ENCODE results near the gene NRTN.
"Not testable (repeated sequence)": the region's sequence is repeated elsewhere in the genome, so short reads cannot be mapped to it uniquely, and the experiment has no call there.

NRTN gene

DNA sequence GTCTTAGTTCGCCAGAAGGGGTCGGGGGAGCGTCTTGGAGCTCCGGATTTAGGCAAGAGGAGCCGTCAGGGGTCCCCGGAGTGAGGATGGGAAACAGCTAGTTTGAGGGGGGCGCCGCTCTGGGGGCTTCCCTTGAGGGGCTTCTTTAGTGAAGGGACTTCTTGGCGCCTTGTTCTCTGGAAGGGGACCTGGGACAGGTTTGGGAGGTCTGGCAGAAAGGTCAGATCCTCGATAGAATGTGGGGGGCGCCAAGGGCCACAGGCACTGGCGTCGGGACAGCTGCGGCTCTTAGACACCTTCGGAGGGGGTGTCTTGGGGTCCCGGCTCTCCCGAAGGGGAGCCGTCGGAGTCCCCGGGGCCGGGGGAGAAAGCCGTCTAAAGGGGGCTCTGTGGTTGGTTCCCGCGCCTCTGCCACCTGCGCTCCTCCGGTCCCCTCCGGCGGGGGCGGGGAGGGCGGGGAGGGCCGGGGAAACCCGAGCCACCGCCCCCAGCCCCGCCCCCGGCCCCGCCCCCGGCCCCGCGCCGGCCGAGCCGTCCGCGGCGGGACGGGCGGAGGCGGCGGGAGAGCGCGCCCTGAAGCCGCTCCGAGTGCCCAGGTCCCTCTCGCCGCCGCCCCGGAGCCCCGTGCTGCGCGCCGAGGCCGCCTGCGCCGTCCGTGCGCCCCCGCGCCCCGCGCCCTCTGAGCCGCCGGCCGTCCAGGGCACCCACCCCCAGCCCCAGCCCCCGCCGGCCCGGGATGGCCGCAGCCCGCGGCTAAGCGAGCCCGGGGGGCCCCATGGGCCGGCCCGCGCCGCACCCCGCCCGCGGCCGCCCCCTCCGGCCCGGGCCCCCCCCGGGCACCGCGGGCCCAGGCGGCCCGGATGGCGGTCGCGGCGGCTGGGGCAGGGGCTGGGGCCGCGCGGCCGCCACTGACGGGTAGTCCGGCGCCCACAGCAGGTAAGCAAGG lies at the start of gene NRTN:
Gene NRTN, plus strand, starts transcription at position 552 of the 946 bp plus-strand sequence. CDS start 19,099 bp downstream, outside the sequence.
- in situ Hi-C loops (cut with MboI; ENCODE audit: low sequenced_read_pairs), result no loop called here

GRCh38 chr19:5762608-5763217 lies 42.2 kb upstream of the NRTN start:
- in situ Hi-C loops (cut with MboI; ENCODE audit: low sequenced_read_pairs), result no loop called here

- in situ Hi-C loops (cut with MboI; ENCODE audit: low sequenced_read_pairs), result no loop called here
These were observed 39.6 kb upstream of the NRTN start for GRCh38 chr19:5765220-5765619.

DNA sequence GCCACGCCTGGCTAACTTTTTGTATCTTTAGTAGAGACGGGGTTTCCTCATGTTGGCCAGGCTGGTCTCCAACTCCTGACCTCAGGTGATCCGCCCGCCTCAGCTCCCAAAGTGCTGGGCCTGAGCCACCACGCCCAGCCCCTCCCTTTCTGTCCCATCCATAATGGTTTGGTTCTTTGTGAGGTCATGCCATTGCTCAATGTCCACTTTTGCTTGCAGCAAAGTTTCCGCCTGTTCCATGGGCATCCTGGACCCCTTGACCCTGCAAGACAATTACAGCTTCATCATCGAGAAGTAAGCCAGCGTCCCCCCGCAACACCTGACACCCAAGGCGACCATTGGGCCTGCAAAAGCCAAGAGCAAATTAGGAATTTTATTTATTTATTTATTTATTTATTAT lies 36.9 kb upstream of the NRTN start:
- in situ Hi-C loops (cut with MboI; ENCODE audit: low sequenced_read_pairs), result no loop called here

GRCh38 chr19:5772416-5772815 lies 32.5 kb upstream of the NRTN start:
- in situ Hi-C loops (cut with MboI; ENCODE audit: low sequenced_read_pairs), result no loop called here

GRCh38 chr19:5773276-5773675 lies 31.6 kb upstream of the NRTN start:
- in situ Hi-C loops (cut with MboI; ENCODE audit: low sequenced_read_pairs), result no loop called here

GRCh38 chr19:5774921-5775320 lies 29.9 kb upstream of the NRTN start:
- in situ Hi-C loops (cut with MboI; ENCODE audit: low sequenced_read_pairs), result no loop called here

DNA sequence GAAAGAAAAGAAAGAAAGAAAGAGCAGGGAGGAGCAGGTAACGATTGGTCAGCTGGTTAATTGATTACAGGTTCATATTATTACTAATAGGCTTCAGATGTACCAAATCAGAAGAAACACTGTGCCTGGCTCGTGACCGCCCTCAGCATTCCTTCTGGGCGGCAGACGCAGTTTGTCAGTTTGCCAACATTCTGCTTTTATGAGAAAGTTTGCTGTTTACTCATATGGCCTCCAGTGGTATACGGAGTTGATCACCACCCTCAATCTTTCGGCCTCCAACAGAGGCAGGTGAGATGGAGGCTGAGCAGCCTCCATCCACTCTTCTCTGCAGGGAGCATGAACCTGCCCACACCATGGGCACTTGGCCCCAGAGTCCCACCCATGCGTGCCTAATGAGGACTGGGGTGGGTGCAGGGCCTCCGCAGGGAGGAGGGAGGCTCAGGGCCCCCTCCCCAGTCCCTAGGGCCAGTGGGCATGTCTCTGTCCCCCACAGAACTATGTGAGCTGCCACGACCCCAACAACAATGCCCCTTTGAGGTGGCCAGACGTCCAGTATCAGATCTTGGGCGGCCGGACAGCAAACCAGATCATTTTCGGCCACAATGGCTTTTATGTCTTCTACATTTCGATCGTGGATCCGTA lies 29.1 kb upstream of the NRTN start:
- in situ Hi-C loops (cut with MboI; ENCODE audit: low sequenced_read_pairs), result no loop called here

DNA sequence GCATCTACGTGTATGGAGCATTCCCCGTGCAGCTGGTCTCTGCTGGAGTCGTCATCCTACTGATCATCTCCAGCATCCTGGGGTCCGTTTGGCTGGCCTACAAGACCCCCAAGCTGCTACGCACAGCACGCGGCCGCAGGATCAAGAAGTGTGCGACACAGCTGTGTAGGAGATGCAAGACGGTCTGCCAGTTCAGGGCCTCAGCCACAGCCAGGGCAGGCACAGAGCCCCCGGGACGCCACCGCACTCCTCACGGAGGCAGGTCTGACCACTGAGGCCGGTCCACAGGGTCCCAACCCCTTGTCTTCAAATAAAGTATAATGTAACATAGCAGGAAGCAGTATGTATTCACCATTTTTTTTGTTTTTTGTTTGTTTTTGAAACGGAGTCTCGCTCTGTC lies 26.5 kb upstream of the NRTN start:
- in situ Hi-C loops (cut with MboI; ENCODE audit: low sequenced_read_pairs), result no loop called here

- in situ Hi-C loops (cut with MboI; ENCODE audit: low sequenced_read_pairs), result not testable (repeated sequence)
These were observed 24.0 kb upstream of the NRTN start for GRCh38 chr19:5780916-5781315.

- in situ Hi-C loops (cut with MboI; ENCODE audit: low sequenced_read_pairs), result no loop called here
These were observed 22.5 kb upstream of the NRTN start for GRCh38 chr19:5782322-5782721.

GRCh38 chr19:5782945-5783919 lies 21.6 kb upstream of the NRTN start:
- in situ Hi-C loops (cut with MboI; ENCODE audit: low sequenced_read_pairs), result no loop called here

GRCh38 chr19:5784581-5785147 lies 20.2 kb upstream of the NRTN start, which contains the start of gene PRR22:
PRR22 (minus strand) TSS chr19:5784746; CDS start chr19:5784660, 86 bp downstream.
- in situ Hi-C loops (cut with MboI; ENCODE audit: low sequenced_read_pairs), result no loop called here

DNA sequence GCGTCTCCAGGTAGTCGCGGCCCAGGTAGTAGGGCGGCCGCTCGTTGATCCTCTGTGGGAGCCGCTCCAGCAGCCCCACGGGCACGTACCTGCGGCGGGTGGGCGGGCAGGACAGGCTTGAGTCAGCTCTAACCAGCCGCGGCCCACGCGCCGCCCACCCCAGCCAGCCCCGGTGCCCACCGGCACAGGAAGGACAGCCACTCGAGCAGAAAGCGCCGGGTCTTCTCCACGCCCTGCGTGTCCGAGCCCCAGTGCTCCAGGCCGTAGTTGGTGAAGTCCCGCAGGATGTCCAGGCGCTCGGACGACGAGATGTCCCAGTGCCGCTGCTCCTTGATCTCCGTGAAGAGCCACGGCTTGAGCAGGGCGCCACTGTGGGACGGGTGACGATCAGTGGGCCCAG lies 19.4 kb upstream of the NRTN start:
- in situ Hi-C loops (cut with MboI; ENCODE audit: low sequenced_read_pairs), result no loop called here

- in situ Hi-C loops (cut with MboI; ENCODE audit: low sequenced_read_pairs), result no loop called here
These were observed 18.1 kb upstream of the NRTN start for GRCh38 chr19:5786593-5787408.

DNA sequence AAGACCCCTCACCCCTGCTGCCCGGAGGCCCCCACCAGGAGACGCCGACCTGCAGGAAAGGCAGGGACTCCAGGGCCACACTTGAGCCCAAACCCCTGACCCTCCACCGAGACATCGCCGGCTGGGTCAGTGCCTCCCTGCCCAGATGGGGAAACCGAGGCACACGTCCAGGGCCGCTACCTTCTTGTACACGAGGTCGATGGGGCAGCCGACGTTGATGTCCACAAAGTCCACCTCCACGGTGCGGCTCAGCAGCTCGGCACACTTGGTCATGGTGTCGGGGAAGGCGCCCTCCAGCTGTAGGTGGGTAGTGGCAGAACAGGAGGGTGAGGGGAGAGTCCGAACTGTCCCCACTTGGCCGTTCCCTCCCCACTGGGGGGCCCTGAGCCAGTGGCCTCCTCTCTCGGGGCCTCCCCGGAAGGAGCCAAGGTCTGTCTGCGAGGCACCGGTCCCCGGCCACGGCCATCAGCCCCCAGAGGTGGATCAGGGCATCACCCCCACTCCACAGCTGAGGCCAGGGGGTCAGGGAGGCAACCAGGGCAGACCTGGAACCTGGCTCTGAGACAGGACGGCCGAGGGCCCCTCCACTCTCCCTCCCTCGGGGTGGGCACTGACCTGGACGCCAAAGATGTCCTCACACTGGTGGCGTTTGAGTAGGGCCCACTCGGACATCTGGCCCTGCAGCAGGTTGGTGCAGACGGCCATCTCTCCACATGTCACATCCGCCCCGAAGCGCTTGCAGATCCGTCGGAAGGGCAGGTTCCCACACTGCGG lies 17.3 kb upstream of the NRTN start:
- in situ Hi-C loops (cut with MboI; ENCODE audit: low sequenced_read_pairs), result no loop called here

- in situ Hi-C loops (cut with MboI; ENCODE audit: low sequenced_read_pairs), result no loop called here
These were observed 16.4 kb upstream of the NRTN start for GRCh38 chr19:5788422-5788821.

DNA sequence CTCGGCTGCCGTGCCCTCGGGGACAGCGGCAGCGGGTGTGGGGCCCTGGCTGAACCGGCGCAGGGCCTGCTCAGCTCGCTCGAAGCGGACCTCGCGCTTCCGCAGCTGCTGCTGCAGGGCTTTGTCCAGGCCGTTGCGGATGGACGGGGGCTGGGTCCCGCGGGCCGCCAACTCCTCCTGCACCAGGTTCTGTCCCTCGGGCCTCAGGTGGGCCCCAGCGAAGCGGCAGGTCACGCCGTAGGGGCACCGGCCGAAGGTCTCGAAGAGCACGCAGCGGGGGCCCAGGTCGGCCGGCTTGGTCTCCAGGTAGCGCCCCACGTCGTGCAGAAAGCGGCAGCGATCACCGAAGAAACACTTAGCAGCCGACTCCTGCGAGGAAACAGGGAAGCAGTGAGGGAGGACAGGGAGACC lies 15.5 kb upstream of the NRTN start:
- in situ Hi-C loops (cut with MboI; ENCODE audit: low sequenced_read_pairs), result no loop called here
